ENCODE measurements around the gene UROS. TPM values are rescaled to one million over a fixed set of nuclear protein-coding genes. Genes with fewer than 3 reads are reported as not detected.

UROS gene
- total RNA-seq, 2 donors from 2014 or later = 19.9 to 30.2 TPM

DNA sequence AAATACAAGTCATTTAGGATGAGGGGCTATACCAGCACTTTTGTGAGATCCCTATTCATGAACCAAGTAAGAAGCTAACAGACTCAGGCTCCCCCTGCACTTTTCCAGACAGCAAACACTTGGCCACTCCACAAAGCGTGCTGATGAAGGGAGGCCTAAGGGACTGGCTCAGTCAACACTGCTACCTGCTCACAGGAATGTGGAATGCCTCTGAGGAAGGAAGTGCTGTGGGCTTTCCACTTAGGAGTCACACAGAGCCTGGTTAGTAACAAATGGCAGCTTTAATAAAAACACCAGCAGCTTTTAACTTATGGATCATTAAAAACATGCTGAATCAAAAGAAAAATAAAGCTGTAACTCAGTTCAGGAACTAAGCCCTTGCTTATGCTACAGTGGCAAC, 15.0 kb downstream of the UROS start:
- no peaks in the 10 kb centered on the region for H3K27me3 ChIP-seq
- DNase-seq = no peak
- no peaks in the 10 kb centered on the region for H3K9me3 ChIP-seq
- TF ChIP-seq, protein P1, sequence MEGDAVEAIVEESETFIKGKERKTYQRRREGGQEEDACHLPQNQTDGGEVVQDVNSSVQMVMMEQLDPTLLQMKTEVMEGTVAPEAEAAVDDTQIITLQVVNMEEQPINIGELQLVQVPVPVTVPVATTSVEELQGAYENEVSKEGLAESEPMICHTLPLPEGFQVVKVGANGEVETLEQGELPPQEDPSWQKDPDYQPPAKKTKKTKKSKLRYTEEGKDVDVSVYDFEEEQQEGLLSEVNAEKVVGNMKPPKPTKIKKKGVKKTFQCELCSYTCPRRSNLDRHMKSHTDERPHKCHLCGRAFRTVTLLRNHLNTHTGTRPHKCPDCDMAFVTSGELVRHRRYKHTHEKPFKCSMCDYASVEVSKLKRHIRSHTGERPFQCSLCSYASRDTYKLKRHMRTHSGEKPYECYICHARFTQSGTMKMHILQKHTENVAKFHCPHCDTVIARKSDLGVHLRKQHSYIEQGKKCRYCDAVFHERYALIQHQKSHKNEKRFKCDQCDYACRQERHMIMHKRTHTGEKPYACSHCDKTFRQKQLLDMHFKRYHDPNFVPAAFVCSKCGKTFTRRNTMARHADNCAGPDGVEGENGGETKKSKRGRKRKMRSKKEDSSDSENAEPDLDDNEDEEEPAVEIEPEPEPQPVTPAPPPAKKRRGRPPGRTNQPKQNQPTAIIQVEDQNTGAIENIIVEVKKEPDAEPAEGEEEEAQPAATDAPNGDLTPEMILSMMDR (IDR thresholded peaks at IDR 0.05) = no peak
- no peak overlapping the region for H3K27ac ChIP-seq
- no peak overlapping the region for H3K9ac ChIP-seq (ENCODE audit: low read depth in 2 of 2, low read length in 2 of 2)
- intact Hi-C loops (cut with DNase I) = no loop called here
- no peaks in the 10 kb centered on the region for H3K4me1 ChIP-seq
- no peak overlapping the region for H3K4me3 ChIP-seq
- no peaks in the 10 kb centered on the region for H3K36me3 ChIP-seq

DNA sequence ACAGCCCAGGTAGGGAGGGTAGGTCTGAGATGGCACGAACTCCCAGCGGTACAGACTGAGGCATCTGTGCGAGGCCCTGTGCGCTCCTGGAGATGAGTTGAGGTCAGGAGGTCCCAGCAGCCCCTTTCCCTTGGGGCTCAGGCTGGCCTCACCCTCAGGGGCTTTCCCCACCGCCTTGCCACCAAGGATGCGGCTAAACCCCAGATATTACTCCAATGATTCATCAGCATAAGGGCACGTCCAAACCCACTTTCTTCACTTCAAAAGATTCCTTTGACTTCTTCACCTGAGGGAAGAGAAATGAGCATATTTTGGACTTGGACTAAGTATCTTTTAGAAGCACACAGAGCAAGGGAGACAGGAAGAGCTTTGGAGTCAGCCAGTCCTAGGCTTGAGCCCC, 20.3 kb downstream of the UROS start:
- Histone ChIP-seq H3K36me3 (no peaks in the 10 kb centered on the region), H3K9ac (ENCODE audit: low read depth in 2 of 2, low read length in 2 of 2) (no peak overlapping the region), H3K4me1 (no peaks in the 10 kb centered on the region), H3K4me3 (no peak overlapping the region), H3K9me3 (no peaks in the 10 kb centered on the region), H3K27ac (no peak overlapping the region), H3K27me3 (no peaks in the 10 kb centered on the region)
- TF ChIP-seq, protein P1 (IDR thresholded peaks at IDR 0.05) = no peak
- DNase-seq = no peak
- intact Hi-C loops (cut with DNase I) = no loop called here

DNA sequence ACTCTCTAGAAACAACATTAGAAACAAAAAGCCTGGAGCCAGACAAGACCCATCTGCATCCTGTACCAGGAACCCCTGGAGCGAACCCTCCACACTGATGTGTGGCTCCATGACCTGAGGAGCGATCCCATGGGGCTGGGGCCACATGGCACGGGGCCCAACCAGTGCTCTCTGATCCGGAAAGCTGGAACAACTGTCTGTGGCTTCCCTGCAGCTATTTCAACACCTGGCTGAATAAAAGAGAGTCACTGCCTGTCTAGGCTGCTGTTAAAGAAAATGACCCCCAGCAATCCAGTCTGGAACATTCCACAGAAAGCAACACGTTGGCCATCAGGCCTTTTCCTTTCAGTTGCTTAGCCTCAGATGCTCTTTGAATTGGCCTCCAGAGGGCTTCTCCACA, 20.9 kb downstream of the UROS start:
- Histone ChIP-seq H3K9me3 (no peaks in the 10 kb centered on the region), H3K27me3 (no peaks in the 10 kb centered on the region), H3K4me1 (no peaks in the 10 kb centered on the region), H3K9ac (ENCODE audit: low read depth in 2 of 2, low read length in 2 of 2) (no peak overlapping the region), H3K36me3 (no peaks in the 10 kb centered on the region), H3K4me3 (no peak overlapping the region), H3K27ac (no peak overlapping the region)
- intact Hi-C loops (cut with DNase I) = no loop called here
- DNase-seq = no peak
- TF ChIP-seq, protein P1 (IDR thresholded peaks at IDR 0.05) = no peak

DNA sequence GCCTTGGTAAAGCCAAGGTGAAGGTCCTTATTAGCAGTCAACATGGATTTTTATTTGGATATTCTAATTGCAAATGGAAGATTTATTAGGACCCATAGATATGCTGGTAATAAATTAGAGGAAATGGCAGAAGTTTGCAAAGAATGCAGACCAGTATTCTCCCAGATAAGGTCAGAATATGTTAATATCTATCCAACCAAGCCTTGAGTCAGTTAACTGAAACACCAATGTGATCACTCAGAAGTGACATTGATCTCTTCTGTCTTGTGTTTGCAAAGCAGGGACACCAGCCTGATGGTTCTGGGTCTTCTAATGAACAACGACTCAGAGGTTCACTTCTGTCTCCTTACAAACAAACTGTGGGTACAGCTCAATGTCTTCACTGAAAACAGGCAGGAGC, 21.5 kb downstream of the UROS start:
- intact Hi-C loops (cut with DNase I) = no loop called here
- TF ChIP-seq, protein P1 (IDR thresholded peaks at IDR 0.05) = no peak
- H3K4me1 ChIP-seq = no peaks in the 10 kb centered on the region
- DNase-seq = no peak
- no peaks in the 10 kb centered on the region for H3K36me3 ChIP-seq
- H3K27me3 ChIP-seq = no peaks in the 10 kb centered on the region
- no peak overlapping the region for H3K27ac ChIP-seq
- no peak overlapping the region for H3K4me3 ChIP-seq
- H3K9ac ChIP-seq (ENCODE audit: low read depth in 2 of 2, low read length in 2 of 2) = no peak overlapping the region
- no peaks in the 10 kb centered on the region for H3K9me3 ChIP-seq

DNA sequence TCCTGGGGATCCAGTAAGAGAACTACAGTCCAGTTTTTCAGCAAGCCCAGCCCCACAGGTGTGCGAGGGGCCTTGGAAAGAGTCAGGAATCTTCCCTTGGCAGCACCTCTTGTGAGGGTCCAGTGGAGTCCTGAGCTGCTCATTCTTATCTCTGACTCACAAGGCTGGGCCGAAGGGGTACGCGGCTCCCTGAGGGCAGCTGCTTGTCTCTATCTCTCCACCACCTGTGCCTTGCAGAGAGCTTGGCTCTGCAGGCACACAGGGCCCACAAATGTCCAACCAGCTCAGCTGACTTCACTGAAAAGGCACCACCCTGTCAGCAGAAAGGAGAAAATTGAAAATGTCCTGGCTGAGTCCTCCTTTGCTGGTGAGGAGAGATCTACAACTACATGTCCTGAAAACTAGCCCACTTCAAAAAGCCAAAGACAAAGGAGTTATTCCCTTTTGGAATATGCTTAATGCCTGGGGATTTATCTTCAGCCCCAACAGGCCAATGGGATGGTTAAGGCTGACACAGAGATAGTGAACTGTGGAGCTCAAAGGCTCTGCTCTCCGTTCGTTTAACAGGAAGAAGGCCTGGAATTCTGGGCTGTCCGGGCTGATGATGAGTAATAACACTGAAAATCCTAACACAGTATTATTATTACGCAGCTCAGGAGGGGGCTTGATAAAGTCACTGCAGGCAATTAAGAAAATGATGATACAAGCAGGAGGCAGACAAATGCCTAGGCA, 23.4 kb downstream of the UROS start:
- no peak for DNase-seq
- no peak overlapping the region for H3K4me3 ChIP-seq
- no peaks in the 10 kb centered on the region for H3K4me1 ChIP-seq
- H3K27me3 ChIP-seq = no peaks in the 10 kb centered on the region
- no peak overlapping the region for H3K9ac ChIP-seq (ENCODE audit: low read depth in 2 of 2, low read length in 2 of 2)
- TF ChIP-seq, protein P1 (IDR thresholded peaks at IDR 0.05) = no peak
- H3K27ac ChIP-seq = no peak overlapping the region
- intact Hi-C loops (cut with DNase I) = no loop called here
- H3K36me3 ChIP-seq = no peaks in the 10 kb centered on the region
- H3K9me3 ChIP-seq = no peaks in the 10 kb centered on the region

All from colonic mucosa (tissue), 4 donors.